GM10847 (cell line): Measurements from ENCODE around the gene PWWP2B.

Source experiments
- POLR2A ChIP-seq: IDR thresholded peaks from 2 replicates; pipeline ENCODE4 v1.6.1; 2011; ENCODE audit not compliant: insufficient read length; ENCODE audit errors: extremely low read depth

The PWWP2B gene

GRCh38 chr10:132373241-132373955 is 23.6 kb upstream of the PWWP2B start:
- TF ChIP-seq POLR2A = no peak

DNA sequence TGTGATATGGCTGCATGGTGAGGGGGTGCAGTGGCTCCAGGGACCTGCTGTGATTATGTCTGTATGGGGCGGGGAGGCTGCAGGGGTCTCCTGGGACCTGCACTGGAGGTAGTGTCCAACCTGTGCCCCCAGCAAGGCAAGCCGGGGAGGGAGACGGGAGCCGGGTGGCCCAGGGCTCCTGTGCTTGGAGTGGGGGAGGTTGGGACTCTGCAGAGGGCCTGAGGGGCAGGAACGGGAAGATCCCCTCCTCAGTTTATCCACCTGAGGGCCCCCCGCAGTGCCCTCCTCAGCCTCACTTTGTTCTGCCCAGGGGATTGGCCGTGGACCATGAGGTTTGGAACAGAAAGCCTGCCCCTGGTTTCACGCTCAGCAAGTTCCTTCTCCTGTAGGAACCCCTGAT is 22.8 kb upstream of the PWWP2B start:
- TF ChIP-seq POLR2A = no peak

- no peak for TF ChIP-seq POLR2A
Measured at GRCh38 chr10:132374612-132375011, 22.4 kb upstream of the PWWP2B start.

DNA sequence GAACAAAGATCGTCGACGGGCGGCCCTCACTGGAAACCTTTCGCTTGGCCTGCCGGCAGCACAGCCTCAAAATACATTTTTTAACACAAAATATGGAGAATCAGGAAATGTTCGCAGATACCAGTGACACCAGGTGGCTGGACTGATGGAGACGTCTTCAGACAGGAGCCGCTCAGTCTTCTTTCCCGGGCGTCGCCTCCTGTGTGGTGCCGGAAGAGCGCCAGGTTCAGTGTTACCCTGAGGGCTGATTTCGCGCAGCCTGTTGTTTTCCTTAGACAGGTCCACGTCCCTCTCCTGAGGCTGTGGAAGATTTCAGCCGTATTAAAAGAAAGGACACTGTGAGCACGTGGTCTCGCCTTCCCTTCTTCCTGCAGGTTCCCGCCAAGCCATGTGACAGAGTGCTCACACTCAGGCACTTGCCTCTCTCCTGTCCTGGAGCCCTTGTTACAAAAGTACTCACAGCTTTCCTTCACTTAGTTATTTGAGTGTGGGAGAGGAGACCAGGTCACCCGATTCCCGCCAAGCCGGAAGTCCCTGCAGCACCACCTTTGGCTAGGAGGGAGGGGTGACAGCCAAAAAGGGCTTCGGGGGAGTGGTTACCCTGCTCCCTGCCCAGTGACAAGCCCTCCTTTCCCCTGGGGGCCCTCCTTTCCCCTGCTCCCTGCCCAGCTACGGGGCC is 21.7 kb upstream of the PWWP2B start:
- no peak for TF ChIP-seq POLR2A

DNA sequence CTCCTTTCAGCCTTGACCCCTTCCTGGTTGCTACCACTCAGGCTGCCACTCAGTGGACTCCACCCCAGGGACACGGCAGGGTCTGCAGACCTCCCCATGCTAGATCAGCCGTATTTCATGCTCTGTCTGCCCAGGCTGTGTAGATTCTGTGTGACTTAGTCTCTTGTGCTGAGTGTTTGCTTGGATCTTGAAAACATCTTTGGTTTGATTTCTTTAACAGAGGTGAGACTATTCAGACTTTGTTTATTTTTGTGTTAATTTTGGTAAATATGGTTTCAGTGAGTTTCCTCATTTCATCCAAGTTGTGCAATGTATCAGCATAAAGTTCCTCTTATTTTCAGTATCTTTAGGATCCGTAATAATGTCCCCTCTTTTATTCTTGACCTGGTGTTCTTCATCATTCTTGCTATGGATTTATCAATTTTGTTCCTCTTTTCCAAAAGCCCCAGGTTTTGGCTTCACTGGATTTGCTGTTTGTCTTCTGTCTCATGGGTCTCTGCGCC is 21.2 kb upstream of the PWWP2B start:
- no peak for TF ChIP-seq POLR2A

GRCh38 chr10:132376394-132376851 is 20.6 kb upstream of the PWWP2B start:
- TF ChIP-seq POLR2A = no peak

- no peak for TF ChIP-seq POLR2A
Measured at GRCh38 chr10:132377326-132377725, 19.7 kb upstream of the PWWP2B start.

DNA sequence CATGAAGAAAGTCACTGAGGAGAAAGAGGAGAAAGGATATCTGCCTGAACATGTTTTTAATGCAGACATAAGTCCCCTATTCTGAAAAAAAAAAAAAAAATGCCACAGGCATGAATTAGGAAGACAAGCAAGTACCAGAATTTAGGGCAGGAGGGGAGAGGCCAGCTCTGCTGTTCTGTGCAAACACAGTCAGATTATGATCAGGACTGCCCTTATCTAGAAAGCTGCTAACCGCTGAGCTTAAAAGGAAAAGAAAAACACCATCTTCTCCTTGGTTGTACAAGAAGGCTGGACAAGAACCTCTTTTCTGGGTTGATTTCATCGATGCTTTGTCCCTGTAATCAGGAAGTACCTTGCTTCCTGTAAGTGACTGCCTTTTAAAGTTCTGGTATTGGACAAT is 15.3 kb upstream of the PWWP2B start:
- no peak for TF ChIP-seq POLR2A

GRCh38 chr10:132382231-132382922 is 14.6 kb upstream of the PWWP2B start:
- no peak for TF ChIP-seq POLR2A

DNA sequence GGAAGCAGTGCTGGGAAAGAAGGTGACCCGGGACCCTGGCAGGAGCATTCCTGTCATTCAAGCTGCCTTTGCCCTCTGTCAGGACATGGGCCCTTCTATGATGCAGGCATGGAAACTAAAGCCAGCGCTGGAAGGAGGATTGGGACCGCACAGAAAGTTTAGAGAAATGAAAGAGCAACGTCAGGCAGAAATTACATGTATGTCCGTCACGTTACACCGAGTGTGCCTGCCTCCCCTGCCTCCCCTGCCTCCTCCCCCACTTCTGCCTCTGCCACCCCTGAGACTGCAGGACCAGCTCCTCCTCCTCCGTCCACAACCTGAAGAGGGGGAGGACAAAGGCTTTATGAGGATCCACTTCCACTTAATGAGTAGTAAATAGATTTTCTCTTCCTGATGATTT is 13.9 kb upstream of the PWWP2B start:
- TF ChIP-seq POLR2A = no peak

DNA sequence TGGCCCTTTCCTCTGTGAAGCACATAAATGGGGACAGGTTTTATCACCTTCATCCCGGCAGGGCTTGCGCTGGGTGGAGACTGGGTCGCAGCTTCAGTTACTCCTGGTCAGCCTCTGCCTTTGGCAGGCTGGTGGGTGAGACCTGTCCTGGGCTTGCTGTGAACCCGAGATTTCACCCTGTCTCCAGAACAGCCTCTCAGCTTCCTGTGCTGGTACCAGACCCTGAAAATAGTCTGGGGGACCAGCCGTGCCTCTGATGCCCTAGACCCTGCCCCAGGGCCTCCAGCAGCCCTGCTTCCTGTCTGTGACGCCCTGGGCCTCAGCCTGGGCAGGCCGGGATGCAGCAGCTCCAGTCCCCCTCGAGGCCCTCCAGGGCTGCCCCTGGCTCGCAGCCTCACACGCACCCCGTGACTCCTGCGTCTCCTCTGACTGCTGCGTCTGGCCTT is 13.2 kb upstream of the PWWP2B start:
- no peak for TF ChIP-seq POLR2A

DNA sequence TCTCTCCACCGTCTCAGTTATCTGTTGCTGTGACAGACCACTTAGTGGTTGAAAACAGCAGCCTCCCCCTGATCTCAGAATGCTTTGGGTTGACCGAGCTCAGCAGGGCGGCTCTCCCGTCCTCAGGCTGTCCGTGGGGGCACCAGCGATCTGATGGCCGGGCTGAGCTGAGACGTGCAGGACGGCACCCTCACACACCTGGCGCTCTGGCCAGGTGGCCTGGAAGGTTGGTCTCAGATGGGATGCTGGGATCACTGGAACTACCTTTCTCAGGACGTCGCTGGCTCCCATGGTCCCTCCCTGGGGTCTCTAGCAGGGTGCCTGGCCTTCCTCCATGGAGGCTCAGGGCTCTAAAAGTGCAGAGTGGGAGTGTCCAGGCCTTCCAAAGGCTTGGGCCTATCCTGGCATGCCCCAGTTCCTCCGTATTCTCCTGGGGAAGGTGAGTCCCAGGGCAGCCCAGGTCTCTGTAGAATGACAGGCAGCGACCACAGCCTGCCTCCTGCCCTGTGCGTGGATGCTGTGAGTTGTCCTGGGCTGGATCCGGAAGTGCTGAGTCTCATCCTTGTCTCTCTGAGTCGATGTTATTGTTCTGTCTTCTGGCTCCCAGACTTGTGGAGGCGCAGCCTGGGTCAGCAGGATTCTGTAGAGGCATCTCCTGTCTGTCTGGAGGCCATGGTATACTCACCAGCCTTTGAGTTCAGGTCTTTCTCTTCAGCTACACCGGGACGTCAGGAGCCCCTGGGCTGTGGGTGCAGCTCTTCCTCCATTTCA is 12.2 kb upstream of the PWWP2B start:
- TF ChIP-seq POLR2A = no peak

DNA sequence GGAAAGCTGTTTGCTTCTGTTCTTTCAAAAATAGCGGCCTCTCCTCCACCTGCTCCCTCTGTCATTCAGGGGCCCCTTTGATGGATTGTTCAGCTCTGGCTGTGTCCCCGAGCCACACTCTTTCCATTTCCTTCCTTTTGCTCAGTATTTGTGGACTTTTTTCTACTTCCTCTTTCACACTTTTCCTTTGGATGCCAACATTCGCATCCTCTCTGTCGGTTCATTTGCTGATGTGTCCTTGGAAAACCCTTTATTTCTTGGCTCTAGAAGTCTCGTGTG is 11.7 kb upstream of the PWWP2B start:
- no peak for TF ChIP-seq POLR2A

GRCh38 chr10:132385721-132386418 is 11.1 kb upstream of the PWWP2B start:
- TF ChIP-seq POLR2A = no peak

- no peak for TF ChIP-seq POLR2A
Measured at GRCh38 chr10:132386419-132386831, 10.6 kb upstream of the PWWP2B start.
